Mesothelial cell of epicardium (in vitro differentiated cells): Measurements from ENCODE around the gene ANO10. TPM values are rescaled to one million over a fixed set of nuclear protein-coding genes. Genes with fewer than 3 reads are reported as not detected.

Source experiments
- DNase-seq, 2 experiments: peaks; one replicate each; pipeline ENCODE4 v3.0.0; 2021; ENCODE audit warnings: low spot score in 2 of 2; ENCODE audit not compliant: unreplicated experiment in 2 of 2
- H3K27ac Mint-ChIP-seq: 2 replicates; pipeline ENCODE4 v1.8.0; 2021; ENCODE audit warnings: mixed read lengths
- H3K27me3 Mint-ChIP-seq: 2 replicates; pipeline ENCODE4 v1.8.0; 2021; ENCODE audit warnings: low read depth, mixed read lengths
- H3K36me3 Mint-ChIP-seq: 2 replicates; pipeline ENCODE4 v1.8.0; 2021; ENCODE audit warnings: mixed read lengths
- H3K4me1 Mint-ChIP-seq: 2 replicates; pipeline ENCODE4 v1.8.0; 2021; ENCODE audit warnings: mixed read lengths
- H3K4me3 Mint-ChIP-seq: 2 replicates; pipeline ENCODE4 v1.8.0; 2021; ENCODE audit warnings: mild to moderate bottlenecking, moderate library complexity, mixed read lengths
- H3K9me3 Mint-ChIP-seq: 2 replicates; pipeline ENCODE4 v1.8.0; 2021; ENCODE audit warnings: mixed read lengths
- total RNA-seq: library from RNA; stranded (reverse); gene quantifications from 3 replicates; pipeline ENCODE4 v1.2.1, GENCODE V29; 2021
- TF ChIP-seq, protein P1 (sequence below): fragments of 200-600 bp; sonication (generic); IDR thresholded peaks from one replicate; pipeline ENCODE4 v1.5.0; 2021; ENCODE audit warnings: antibody characterized with exemption; ENCODE audit not compliant: unreplicated experiment

The ANO10 gene
- total RNA-seq, 1 donor from 2014 or later = 29.8 TPM

DNA sequence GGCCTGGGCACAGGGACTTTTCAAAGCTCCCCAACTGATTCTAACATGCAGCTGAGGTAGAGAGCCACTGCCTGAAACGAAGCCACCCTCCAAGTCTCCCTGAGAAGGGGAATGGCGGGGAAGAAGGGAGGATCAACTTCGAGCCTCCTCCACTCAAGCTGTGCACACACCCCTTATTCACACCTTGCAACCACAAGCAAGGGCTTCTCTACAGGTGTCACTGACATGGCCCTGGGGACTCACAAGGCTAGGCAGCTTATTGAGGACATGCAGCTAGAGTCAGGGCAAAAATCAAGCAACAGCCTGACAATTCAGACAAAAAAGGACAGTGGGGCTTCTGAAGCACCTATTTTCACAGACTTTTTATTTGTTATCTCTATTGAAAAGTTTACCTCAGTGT, 250.3 kb downstream of the ANO10 start:
- DNase-seq = no peak
- Mint-ChIP-seq H3K27ac (no peak overlapping the region), H3K4me1 (no peaks in the 10 kb centered on the region), H3K9me3 (no peaks in the 10 kb centered on the region), H3K27me3 (no peaks in the 10 kb centered on the region), H3K36me3 (no peaks in the 10 kb centered on the region), H3K4me3 (no peak overlapping the region)
- TF ChIP-seq, protein P1, sequence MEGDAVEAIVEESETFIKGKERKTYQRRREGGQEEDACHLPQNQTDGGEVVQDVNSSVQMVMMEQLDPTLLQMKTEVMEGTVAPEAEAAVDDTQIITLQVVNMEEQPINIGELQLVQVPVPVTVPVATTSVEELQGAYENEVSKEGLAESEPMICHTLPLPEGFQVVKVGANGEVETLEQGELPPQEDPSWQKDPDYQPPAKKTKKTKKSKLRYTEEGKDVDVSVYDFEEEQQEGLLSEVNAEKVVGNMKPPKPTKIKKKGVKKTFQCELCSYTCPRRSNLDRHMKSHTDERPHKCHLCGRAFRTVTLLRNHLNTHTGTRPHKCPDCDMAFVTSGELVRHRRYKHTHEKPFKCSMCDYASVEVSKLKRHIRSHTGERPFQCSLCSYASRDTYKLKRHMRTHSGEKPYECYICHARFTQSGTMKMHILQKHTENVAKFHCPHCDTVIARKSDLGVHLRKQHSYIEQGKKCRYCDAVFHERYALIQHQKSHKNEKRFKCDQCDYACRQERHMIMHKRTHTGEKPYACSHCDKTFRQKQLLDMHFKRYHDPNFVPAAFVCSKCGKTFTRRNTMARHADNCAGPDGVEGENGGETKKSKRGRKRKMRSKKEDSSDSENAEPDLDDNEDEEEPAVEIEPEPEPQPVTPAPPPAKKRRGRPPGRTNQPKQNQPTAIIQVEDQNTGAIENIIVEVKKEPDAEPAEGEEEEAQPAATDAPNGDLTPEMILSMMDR = no peak

DNA sequence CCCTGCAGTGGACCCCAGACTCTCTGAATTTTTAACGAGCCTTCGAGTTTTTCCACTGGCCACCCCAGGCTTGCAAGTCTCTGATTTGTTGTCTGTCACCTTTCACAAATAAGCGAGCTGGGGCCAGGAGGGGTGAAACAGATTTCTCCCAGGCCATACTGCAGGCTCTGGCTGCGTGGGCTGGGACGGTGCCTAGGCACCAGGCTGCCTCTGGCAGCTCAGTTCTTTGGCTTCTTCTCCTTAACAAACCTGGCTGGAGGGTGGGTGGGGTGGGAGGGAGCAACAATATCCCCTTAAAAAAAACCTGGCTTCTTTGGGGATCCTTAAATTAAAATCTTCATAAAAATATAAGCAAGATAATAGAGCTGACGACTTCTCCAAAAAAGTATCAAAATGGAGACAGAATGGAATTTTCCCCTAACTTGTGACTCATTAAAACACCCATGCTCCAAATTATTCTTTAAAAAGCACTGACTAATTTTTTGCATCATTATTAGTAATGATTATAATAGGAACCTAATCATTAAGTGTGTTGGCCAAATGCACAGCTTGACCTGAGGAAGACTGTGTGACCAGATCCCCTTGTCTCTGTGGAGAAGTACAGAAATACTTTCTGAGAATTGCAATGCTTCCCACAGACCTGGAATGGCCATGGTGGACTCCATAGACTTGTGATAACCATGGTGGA, 251.4 kb downstream of the ANO10 start:
- Mint-ChIP-seq H3K4me1 (no peaks in the 10 kb centered on the region), H3K27me3 (no peaks in the 10 kb centered on the region), H3K4me3 (no peak overlapping the region), H3K27ac (no peak overlapping the region), H3K9me3 (no peaks in the 10 kb centered on the region), H3K36me3 (peaks cover 4% of the 10 kb centered on the region)
- TF ChIP-seq, protein P1 = no peak
- no peak for DNase-seq

- DNase-seq = no peak
- Mint-ChIP-seq H3K9me3 (no peaks in the 10 kb centered on the region), H3K27ac (no peak overlapping the region)
Measured at GRCh38 chr3:43369404-43370292, 252.2 kb downstream of the ANO10 start.

GRCh38 chr3:43366885-43367284, 254.9 kb downstream of the ANO10 start:
- H3K36me3 Mint-ChIP-seq = peaks cover 9% of the 10 kb centered on the region
- no peaks in the 10 kb centered on the region for H3K4me1 Mint-ChIP-seq
- H3K27ac Mint-ChIP-seq = no peak overlapping the region
- DNase-seq = no peak
- H3K27me3 Mint-ChIP-seq = no peaks in the 10 kb centered on the region
- no peaks in the 10 kb centered on the region for H3K9me3 Mint-ChIP-seq
- TF ChIP-seq, protein P1 = no peak
- H3K4me3 Mint-ChIP-seq = no peak overlapping the region

More at GRCh38 chr3:43369404-43370292, 252.2 kb downstream of the ANO10 start:
- Mint-ChIP-seq H3K27me3 (no peaks in the 10 kb centered on the region), H3K4me1 (no peaks in the 10 kb centered on the region), H3K36me3 (peaks cover 4% of the 10 kb centered on the region), H3K4me3 (no peak overlapping the region)
- TF ChIP-seq, protein P1 = no peak

- no peaks in the 10 kb centered on the region for H3K4me1 Mint-ChIP-seq
- no peaks in the 10 kb centered on the region for H3K9me3 Mint-ChIP-seq
- TF ChIP-seq, protein P1 = no peak
- H3K36me3 Mint-ChIP-seq = peaks cover 9% of the 10 kb centered on the region
- no peak overlapping the region for H3K27ac Mint-ChIP-seq
- H3K27me3 Mint-ChIP-seq = no peaks in the 10 kb centered on the region
- no peak for DNase-seq
- H3K4me3 Mint-ChIP-seq = no peak overlapping the region
Measured at GRCh38 chr3:43366481-43366880, 255.3 kb downstream of the ANO10 start.
